Measurements from ENCODE around the gene PSMC6.

DNA sequence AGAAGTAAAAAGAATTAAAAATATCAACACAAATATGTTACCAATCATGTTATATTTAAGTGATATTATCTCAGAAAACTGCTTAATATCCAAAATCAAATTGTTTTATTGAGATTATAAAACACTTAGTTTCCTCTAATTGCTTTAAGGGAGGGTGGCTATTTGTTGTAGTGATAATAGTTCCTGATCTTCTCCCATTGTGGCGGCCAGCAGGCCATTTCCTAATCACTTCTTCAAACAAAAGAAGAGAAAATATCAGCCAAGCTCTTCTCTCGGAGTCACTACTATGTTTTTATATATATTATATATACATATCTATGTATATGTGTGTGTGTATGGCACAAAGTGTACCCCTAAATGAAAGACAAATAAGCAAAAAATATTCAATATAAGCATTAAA lies 43.1 kb upstream of the PSMC6 start:
- TF ChIP-seq, protein P1, sequence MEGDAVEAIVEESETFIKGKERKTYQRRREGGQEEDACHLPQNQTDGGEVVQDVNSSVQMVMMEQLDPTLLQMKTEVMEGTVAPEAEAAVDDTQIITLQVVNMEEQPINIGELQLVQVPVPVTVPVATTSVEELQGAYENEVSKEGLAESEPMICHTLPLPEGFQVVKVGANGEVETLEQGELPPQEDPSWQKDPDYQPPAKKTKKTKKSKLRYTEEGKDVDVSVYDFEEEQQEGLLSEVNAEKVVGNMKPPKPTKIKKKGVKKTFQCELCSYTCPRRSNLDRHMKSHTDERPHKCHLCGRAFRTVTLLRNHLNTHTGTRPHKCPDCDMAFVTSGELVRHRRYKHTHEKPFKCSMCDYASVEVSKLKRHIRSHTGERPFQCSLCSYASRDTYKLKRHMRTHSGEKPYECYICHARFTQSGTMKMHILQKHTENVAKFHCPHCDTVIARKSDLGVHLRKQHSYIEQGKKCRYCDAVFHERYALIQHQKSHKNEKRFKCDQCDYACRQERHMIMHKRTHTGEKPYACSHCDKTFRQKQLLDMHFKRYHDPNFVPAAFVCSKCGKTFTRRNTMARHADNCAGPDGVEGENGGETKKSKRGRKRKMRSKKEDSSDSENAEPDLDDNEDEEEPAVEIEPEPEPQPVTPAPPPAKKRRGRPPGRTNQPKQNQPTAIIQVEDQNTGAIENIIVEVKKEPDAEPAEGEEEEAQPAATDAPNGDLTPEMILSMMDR (conservative IDR thresholded peaks at IDR 0.05; ENCODE audit: low read depth in 2 of 2) = no peak
- TF ChIP-seq POLR2AphosphoS5 (IDR thresholded peaks at IDR 0.05; ENCODE audit: low read depth) (no peak), CREB1 (CRISPR knock-in tag; IDR thresholded peaks at IDR 0.05; ENCODE audit: low read depth) (no peak), EZH2 (IDR thresholded peaks at IDR 0.05; ENCODE audit: low read depth, unreplicated experiment) (no peak), ZNF331 (CRISPR knock-in tag; IDR thresholded peaks at IDR 0.05; ENCODE audit: low read depth) (no peak), JUNB (IDR thresholded peaks at IDR 0.05; ENCODE audit: unreplicated experiment) (no peak), EZH2phosphoT487 (IDR thresholded peaks at IDR 0.05; ENCODE audit: unreplicated experiment) (no peak)
- TF ChIP-seq, protein P2, sequence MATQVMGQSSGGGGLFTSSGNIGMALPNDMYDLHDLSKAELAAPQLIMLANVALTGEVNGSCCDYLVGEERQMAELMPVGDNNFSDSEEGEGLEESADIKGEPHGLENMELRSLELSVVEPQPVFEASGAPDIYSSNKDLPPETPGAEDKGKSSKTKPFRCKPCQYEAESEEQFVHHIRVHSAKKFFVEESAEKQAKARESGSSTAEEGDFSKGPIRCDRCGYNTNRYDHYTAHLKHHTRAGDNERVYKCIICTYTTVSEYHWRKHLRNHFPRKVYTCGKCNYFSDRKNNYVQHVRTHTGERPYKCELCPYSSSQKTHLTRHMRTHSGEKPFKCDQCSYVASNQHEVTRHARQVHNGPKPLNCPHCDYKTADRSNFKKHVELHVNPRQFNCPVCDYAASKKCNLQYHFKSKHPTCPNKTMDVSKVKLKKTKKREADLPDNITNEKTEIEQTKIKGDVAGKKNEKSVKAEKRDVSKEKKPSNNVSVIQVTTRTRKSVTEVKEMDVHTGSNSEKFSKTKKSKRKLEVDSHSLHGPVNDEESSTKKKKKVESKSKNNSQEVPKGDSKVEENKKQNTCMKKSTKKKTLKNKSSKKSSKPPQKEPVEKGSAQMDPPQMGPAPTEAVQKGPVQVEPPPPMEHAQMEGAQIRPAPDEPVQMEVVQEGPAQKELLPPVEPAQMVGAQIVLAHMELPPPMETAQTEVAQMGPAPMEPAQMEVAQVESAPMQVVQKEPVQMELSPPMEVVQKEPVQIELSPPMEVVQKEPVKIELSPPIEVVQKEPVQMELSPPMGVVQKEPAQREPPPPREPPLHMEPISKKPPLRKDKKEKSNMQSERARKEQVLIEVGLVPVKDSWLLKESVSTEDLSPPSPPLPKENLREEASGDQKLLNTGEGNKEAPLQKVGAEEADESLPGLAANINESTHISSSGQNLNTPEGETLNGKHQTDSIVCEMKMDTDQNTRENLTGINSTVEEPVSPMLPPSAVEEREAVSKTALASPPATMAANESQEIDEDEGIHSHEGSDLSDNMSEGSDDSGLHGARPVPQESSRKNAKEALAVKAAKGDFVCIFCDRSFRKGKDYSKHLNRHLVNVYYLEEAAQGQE (IDR thresholded peaks at IDR 0.05; ENCODE audit: unreplicated experiment) = no peak
- TF ChIP-seq, protein P3, sequence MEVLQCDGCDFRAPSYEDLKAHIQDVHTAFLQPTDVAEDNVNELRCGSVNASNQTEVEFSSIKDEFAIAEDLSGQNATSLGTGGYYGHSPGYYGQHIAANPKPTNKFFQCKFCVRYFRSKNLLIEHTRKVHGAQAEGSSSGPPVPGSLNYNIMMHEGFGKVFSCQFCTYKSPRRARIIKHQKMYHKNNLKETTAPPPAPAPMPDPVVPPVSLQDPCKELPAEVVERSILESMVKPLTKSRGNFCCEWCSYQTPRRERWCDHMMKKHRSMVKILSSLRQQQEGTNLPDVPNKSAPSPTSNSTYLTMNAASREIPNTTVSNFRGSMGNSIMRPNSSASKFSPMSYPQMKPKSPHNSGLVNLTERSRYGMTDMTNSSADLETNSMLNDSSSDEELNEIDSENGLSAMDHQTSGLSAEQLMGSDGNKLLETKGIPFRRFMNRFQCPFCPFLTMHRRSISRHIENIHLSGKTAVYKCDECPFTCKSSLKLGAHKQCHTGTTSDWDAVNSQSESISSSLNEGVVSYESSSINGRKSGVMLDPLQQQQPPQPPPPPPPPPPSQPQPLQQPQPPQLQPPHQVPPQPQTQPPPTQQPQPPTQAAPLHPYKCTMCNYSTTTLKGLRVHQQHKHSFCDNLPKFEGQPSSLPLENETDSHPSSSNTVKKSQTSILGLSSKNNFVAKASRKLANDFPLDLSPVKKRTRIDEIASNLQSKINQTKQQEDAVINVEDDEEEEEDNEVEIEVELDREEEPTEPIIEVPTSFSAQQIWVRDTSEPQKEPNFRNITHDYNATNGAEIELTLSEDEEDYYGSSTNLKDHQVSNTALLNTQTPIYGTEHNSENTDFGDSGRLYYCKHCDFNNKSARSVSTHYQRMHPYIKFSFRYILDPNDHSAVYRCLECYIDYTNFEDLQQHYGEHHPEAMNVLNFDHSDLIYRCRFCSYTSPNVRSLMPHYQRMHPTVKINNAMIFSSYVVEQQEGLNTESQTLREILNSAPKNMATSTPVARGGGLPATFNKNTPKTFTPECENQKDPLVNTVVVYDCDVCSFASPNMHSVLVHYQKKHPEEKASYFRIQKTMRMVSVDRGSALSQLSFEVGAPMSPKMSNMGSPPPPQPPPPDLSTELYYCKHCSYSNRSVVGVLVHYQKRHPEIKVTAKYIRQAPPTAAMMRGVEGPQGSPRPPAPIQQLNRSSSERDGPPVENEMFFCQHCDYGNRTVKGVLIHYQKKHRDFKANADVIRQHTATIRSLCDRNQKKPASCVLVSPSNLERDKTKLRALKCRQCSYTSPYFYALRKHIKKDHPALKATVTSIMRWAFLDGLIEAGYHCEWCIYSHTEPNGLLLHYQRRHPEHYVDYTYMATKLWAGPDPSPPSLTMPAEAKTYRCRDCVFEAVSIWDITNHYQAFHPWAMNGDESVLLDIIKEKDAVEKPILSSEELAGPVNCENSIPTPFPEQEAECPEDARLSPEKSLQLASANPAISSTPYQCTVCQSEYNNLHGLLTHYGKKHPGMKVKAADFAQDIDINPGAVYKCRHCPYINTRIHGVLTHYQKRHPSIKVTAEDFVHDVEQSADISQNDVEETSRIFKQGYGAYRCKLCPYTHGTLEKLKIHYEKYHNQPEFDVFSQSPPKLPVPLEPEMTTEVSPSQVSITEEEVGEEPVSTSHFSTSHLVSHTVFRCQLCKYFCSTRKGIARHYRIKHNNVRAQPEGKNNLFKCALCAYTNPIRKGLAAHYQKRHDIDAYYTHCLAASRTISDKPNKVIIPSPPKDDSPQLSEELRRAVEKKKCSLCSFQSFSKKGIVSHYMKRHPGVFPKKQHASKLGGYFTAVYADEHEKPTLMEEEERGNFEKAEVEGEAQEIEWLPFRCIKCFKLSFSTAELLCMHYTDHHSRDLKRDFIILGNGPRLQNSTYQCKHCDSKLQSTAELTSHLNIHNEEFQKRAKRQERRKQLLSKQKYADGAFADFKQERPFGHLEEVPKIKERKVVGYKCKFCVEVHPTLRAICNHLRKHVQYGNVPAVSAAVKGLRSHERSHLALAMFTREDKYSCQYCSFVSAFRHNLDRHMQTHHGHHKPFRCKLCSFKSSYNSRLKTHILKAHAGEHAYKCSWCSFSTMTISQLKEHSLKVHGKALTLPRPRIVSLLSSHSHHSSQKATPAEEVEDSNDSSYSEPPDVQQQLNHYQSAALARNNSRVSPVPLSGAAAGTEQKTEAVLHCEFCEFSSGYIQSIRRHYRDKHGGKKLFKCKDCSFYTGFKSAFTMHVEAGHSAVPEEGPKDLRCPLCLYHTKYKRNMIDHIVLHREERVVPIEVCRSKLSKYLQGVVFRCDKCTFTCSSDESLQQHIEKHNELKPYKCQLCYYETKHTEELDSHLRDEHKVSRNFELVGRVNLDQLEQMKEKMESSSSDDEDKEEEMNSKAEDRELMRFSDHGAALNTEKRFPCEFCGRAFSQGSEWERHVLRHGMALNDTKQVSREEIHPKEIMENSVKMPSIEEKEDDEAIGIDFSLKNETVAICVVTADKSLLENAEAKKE (CRISPR knock-in tag; IDR thresholded peaks at IDR 0.05) = no peak
- TF ChIP-seq, protein P4, sequence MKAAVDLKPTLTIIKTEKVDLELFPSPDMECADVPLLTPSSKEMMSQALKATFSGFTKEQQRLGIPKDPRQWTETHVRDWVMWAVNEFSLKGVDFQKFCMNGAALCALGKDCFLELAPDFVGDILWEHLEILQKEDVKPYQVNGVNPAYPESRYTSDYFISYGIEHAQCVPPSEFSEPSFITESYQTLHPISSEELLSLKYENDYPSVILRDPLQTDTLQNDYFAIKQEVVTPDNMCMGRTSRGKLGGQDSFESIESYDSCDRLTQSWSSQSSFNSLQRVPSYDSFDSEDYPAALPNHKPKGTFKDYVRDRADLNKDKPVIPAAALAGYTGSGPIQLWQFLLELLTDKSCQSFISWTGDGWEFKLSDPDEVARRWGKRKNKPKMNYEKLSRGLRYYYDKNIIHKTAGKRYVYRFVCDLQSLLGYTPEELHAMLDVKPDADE (IDR thresholded peaks at IDR 0.05) = no peak
